GM06990 (cell line): ENCODE measurements around the gene KCNAB1.
"Not testable (repeated sequence)": the region's sequence is repeated elsewhere in the genome, so short reads cannot be mapped to it uniquely, and the experiment has no call there.

Experiments used
- DNase-seq: peaks from one replicate; pipeline ENCODE4 v3.0.0-alpha.2; 2011; ENCODE audit not compliant: insufficient read length; ENCODE audit errors: extremely low read depth
- H3K27me3 ChIP-seq: replicated peaks from 2 replicates; pipeline ENCODE4 v1.6.0; 2011; ENCODE audit warnings: low read length; ENCODE audit not compliant: control insufficient read depth, insufficient read depth
- H3K36me3 ChIP-seq: 2 replicates; pipeline ENCODE4 v1.5.1; 2011; ENCODE audit warnings: low read length; ENCODE audit not compliant: control insufficient read depth, insufficient read depth
- H3K4me3 ChIP-seq: replicated peaks from 2 replicates; pipeline ENCODE4 v1.5.1; 2011; ENCODE audit warnings: low read depth, mild to moderate bottlenecking, control low read depth, low read length
- TF ChIP-seq, protein P1 (sequence below): IDR thresholded peaks from 2 replicates; pipeline ENCODE4 v1.5.1; 2011; ENCODE audit warnings: low read length, control low read depth, mild to moderate bottlenecking, inconsistent platforms; ENCODE audit not compliant: insufficient read depth, poor library complexity, severe bottlenecking

KCNAB1 gene

DNA sequence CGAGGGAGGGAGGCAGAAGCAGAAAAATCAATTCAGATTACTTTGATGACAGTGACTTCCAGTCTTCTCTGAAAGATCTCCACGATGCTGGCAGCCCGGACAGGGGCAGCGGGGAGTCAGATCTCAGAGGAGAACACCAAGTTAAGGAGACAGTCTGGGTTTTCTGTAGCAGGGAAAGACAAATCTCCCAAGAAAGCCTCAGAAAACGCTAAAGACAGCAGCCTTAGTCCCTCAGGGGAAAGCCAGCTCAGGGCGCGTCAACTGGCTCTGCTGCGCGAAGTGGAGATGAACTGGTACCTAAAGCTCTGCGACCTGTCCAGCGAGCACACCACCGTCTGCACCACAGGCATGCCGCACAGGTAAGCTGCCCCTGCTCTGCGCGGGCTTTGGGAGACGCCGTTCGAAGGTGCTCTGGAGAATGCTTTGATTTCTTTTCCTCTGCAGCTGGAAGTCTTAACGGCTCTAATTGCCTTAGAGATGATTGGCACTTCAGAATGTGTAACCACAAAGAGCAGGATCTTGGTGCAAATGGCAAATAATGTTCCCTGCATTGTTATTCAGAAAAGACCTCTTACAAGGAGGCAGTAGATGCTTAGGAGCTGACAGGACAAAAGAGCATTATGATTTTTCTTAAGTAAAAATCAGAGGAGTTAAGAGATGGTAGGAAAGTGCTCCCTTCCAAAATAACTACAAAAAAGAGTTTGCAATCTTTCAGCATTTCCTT lies at the start of gene KCNAB1:
Gene KCNAB1, plus strand, starts transcription at position 51 of the 724 bp plus-strand sequence.
- no peak within 1 kb of the TSS for H3K4me3 ChIP-seq
- no peaks in the 10 kb centered on the region for H3K36me3 ChIP-seq
- TF ChIP-seq, protein P1, sequence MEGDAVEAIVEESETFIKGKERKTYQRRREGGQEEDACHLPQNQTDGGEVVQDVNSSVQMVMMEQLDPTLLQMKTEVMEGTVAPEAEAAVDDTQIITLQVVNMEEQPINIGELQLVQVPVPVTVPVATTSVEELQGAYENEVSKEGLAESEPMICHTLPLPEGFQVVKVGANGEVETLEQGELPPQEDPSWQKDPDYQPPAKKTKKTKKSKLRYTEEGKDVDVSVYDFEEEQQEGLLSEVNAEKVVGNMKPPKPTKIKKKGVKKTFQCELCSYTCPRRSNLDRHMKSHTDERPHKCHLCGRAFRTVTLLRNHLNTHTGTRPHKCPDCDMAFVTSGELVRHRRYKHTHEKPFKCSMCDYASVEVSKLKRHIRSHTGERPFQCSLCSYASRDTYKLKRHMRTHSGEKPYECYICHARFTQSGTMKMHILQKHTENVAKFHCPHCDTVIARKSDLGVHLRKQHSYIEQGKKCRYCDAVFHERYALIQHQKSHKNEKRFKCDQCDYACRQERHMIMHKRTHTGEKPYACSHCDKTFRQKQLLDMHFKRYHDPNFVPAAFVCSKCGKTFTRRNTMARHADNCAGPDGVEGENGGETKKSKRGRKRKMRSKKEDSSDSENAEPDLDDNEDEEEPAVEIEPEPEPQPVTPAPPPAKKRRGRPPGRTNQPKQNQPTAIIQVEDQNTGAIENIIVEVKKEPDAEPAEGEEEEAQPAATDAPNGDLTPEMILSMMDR, result no peak
- H3K27me3 ChIP-seq, result no peaks in the 10 kb centered on the region
- DNase-seq, result no peak

DNA sequence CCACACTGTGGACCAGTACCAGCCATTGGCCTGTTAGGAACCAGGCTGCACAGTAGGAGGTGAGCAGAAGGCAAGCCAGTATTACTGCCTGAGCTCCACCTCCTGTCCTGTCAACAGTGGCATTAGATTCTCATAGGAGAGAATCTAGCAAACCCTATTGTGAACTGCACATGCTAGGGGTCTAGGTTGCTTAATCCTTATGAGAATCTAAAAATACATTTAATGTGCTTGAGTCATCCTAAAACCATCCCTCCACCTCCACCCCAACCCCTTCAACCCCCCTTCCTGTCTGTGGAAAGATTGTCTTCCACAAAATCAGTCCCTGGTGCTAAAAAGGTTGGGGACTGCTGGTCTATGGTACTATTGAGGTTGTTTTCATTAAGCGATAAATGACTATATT lies 49.3 kb upstream of the KCNAB1 start:
- H3K4me3 ChIP-seq, result no peak overlapping the region
- H3K27me3 ChIP-seq, result no peaks in the 10 kb centered on the region; the same call in 1 of the 2 replicates
- H3K36me3 ChIP-seq, result no peaks in the 10 kb centered on the region
- no peak for DNase-seq
- TF ChIP-seq, protein P1, result no peak

DNA sequence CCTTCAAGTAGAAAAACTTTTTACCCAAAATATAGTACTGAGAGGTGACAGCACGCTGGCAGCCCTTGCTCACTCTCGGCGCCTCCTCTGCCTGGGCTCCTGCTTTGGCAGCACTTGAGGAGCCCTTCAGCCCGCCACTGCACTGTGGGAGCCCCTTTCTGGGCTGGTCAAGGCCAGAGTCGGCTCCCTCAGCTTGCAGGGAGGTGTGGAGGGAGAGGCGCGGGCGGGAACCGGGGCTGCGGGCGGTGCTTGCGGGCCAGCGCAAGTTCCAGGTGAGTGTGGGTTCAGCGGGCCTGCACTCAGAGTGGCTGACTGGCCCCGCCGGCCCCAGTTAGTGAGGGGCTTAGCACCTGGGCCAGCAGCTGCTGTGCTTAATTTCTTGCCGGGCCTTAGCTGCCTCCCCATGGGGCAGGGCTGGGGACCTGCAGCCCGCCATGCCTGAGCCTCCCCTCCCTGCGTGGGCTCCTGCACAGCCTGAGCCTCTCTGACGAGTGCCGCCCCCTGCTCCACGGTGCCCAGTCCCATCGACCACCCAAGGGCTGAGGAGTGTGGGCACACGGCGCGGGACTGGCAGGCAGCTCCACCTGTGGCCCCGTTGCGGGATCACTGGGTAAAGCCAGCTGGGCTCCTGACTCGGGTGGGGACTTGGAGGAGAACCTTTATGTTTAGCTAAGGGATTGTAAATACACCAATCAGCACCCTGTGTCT lies 47.3 kb upstream of the KCNAB1 start:
- not testable (repeated sequence) for DNase-seq, H3K4me3 ChIP-seq, H3K36me3 ChIP-seq, H3K27me3 ChIP-seq

DNA sequence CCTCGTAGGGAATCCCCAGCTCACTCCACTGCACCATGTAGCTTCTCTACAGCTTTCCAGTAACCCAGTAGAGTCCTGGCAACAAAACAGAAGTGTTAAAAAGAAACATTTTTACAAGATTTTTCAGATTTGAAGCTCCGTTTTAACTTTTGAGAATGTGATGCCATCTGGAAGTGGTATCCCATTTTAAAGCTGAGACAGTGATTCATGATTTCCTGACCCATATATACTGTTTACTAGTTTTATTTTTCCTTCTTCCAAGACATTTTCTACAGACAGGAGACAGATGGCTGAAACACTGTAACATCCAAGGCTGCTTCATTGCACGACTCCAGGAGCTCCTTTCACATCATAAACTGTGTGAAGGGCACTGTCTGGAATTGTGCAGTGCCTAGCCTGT lies 30.3 kb upstream of the KCNAB1 start:
- TF ChIP-seq, protein P1, result no peak
- H3K27me3 ChIP-seq, result no peaks in the 10 kb centered on the region
- no peaks in the 10 kb centered on the region for H3K36me3 ChIP-seq

DNA sequence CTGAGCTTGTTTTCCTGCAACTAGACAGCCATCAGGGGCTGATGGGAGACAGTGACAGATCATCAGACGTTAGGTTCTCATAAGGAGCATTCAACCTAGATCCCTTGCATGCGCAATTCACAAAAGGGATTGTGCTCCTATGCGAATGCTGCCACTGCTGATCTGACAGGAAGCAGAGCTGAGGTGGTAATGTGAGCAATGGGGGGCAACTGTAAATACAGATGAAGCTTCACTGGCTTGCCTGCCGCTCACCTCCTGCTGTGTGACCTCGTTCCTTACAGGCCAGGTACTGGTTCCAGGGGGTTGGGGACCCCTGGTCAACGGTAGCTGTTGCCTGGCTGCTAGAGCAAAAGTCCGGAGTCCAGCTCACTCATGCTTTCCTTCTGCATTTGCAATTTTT lies 26.4 kb upstream of the KCNAB1 start:
- Histone ChIP-seq H3K36me3 (no peaks in the 10 kb centered on the region), H3K4me3 (no peak overlapping the region), H3K27me3 (no peaks in the 10 kb centered on the region)
- no peak for DNase-seq
- TF ChIP-seq, protein P1, result no peak

More for the DNA sequence above, 30.3 kb upstream of the KCNAB1 start:
- no peak overlapping the region for H3K4me3 ChIP-seq
- no peak for DNase-seq

DNA sequence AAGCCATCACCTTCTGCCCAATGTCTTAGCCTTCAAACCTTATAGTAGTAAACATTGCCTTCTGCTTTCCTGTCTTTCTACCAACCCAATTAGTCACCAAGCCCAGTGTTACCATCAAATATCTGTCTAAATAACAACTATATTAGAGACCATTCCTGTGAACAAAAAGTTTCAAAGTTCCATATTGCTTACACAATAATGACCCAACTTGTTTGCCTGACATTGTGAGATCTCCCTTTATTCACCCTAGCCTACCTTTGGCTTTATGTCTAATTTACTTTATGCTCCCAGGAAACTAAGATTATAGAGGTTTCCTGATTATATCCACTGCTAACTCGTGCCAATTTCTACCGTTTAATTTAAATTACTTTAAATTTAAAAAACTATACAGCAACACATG lies 26.0 kb upstream of the KCNAB1 start:
- no peaks in the 10 kb centered on the region for H3K36me3 ChIP-seq
- TF ChIP-seq, protein P1, result no peak
- H3K4me3 ChIP-seq, result no peak overlapping the region
- no peaks in the 10 kb centered on the region for H3K27me3 ChIP-seq
- no peak for DNase-seq

DNA sequence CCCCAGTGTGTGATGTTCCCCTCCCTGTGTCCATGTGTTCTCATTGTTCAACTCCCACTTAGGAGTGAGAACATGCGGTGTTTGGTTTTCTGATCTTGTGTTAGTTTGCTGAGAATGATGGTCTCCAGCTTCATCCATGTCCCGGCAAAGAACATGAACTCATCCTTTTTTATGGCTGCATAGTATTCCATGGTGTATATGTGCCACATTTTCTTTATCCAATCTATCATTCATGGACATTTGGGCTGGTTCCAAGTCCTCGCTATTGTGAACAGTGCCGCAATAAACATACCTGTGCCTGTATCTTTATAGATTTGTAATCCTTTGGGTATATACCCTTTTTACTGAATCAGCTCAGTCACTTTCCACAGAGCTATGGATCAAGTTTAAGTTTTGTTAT lies 24.7 kb upstream of the KCNAB1 start:
- H3K36me3 ChIP-seq, H3K4me3 ChIP-seq, DNase-seq, H3K27me3 ChIP-seq: not testable (repeated sequence)
